Neural cell (in vitro differentiated cells): ENCODE data around the gene FBXO7.

Experiments
- CTCF ChIP-seq: fragments of 450-650 bp; IDR thresholded peaks from 2 replicates; pipeline ENCODE4 v1.5.1; 2014; ENCODE audit warnings: antibody characterized with exemption, mild to moderate bottlenecking, moderate library complexity; ENCODE audit not compliant: poor library complexity, severe bottlenecking
- EP300 ChIP-seq: fragments of 450-650 bp; conservative IDR thresholded peaks from 2 replicates; pipeline ENCODE4 v1.6.1; 2014; ENCODE audit warnings: antibody characterized with exemption, mild to moderate bottlenecking, moderate library complexity; ENCODE audit not compliant: poor library complexity, severe bottlenecking
- EZH2 ChIP-seq: fragments of 200-600, 300-800 bp; shearing (Covaris generic), sonication (generic); IDR thresholded peaks from 2 replicates; pipeline ENCODE4 v1.6.1; 2014; ENCODE audit warnings: antibody characterized with exemption, low read length, borderline replicate concordance, mild to moderate bottlenecking; ENCODE audit not compliant: insufficient read depth, poor library complexity, severe bottlenecking
- MXI1 ChIP-seq: fragments of 450-650 bp; conservative IDR thresholded peaks from 2 replicates; pipeline ENCODE4 v1.6.1; 2014; ENCODE audit warnings: antibody characterized with exemption, mild to moderate bottlenecking; ENCODE audit not compliant: poor library complexity, severe bottlenecking
- POLR2AphosphoS5 ChIP-seq: IDR thresholded peaks from 2 replicates; pipeline ENCODE4 v1.6.1; 2012
- RAD21 ChIP-seq: fragments of 450-650 bp; conservative IDR thresholded peaks from 2 replicates; pipeline ENCODE4 v1.6.1; 2014; ENCODE audit warnings: antibody characterized with exemption, mild to moderate bottlenecking, moderate library complexity
- SMC3 ChIP-seq: fragments of 450-650 bp; conservative IDR thresholded peaks from 2 replicates; pipeline ENCODE4 v1.6.1; 2014; ENCODE audit warnings: antibody characterized with exemption, mild to moderate bottlenecking, moderate library complexity; ENCODE audit not compliant: poor library complexity
- TAF1 ChIP-seq: IDR thresholded peaks from 2 replicates; pipeline ENCODE4 v1.6.1; 2012; ENCODE audit warnings: low read depth
- TF ChIP-seq, protein P1 (sequence below): IDR thresholded peaks from 2 replicates; pipeline ENCODE4 v1.6.1; 2012; ENCODE audit warnings: borderline replicate concordance

DNA sequence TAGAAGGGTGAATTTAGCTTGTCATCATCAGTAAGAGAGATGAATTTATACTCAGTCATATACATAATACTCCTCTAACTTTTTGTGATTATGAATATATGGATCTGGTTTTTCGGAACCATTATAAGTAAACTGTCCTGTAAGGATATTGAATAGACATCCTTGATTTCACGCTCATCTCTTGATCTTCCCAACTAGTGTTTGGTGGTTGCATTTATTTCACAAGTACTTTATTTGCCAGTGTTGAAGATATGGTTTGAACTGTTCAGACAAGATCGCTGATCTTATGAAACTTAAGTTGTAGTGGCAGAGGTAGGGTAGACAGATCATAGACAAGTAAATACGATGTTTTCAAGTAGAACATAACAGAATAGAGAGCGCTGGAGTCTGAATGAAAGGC is 3.0 kb downstream of the FBXO7 start:
- TF ChIP-seq CTCF (no peak), POLR2AphosphoS5 (no peak), EZH2 (no peak), RAD21 (no peak), TAF1 (no peak), EP300 (no peak), MXI1 (no peak), SMC3 (no peak)
- TF ChIP-seq, protein P1, sequence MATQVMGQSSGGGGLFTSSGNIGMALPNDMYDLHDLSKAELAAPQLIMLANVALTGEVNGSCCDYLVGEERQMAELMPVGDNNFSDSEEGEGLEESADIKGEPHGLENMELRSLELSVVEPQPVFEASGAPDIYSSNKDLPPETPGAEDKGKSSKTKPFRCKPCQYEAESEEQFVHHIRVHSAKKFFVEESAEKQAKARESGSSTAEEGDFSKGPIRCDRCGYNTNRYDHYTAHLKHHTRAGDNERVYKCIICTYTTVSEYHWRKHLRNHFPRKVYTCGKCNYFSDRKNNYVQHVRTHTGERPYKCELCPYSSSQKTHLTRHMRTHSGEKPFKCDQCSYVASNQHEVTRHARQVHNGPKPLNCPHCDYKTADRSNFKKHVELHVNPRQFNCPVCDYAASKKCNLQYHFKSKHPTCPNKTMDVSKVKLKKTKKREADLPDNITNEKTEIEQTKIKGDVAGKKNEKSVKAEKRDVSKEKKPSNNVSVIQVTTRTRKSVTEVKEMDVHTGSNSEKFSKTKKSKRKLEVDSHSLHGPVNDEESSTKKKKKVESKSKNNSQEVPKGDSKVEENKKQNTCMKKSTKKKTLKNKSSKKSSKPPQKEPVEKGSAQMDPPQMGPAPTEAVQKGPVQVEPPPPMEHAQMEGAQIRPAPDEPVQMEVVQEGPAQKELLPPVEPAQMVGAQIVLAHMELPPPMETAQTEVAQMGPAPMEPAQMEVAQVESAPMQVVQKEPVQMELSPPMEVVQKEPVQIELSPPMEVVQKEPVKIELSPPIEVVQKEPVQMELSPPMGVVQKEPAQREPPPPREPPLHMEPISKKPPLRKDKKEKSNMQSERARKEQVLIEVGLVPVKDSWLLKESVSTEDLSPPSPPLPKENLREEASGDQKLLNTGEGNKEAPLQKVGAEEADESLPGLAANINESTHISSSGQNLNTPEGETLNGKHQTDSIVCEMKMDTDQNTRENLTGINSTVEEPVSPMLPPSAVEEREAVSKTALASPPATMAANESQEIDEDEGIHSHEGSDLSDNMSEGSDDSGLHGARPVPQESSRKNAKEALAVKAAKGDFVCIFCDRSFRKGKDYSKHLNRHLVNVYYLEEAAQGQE = no peak
